Measurements from ENCODE around the gene MGAT3. TPM values are rescaled to one million over a fixed set of nuclear protein-coding genes. Genes with fewer than 3 reads are reported as not detected.
A peak's percentile ranks its signal among the peaks of the same experiment; 100 is the strongest.
"Not testable (repeated sequence)": the region's sequence is repeated elsewhere in the genome, so short reads cannot be mapped to it uniquely, and the experiment has no call there.

MGAT3 gene, protein sequence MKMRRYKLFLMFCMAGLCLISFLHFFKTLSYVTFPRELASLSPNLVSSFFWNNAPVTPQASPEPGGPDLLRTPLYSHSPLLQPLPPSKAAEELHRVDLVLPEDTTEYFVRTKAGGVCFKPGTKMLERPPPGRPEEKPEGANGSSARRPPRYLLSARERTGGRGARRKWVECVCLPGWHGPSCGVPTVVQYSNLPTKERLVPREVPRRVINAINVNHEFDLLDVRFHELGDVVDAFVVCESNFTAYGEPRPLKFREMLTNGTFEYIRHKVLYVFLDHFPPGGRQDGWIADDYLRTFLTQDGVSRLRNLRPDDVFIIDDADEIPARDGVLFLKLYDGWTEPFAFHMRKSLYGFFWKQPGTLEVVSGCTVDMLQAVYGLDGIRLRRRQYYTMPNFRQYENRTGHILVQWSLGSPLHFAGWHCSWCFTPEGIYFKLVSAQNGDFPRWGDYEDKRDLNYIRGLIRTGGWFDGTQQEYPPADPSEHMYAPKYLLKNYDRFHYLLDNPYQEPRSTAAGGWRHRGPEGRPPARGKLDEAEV
- 1.6 TPM for polyA plus RNA-seq (2013)

DNA sequence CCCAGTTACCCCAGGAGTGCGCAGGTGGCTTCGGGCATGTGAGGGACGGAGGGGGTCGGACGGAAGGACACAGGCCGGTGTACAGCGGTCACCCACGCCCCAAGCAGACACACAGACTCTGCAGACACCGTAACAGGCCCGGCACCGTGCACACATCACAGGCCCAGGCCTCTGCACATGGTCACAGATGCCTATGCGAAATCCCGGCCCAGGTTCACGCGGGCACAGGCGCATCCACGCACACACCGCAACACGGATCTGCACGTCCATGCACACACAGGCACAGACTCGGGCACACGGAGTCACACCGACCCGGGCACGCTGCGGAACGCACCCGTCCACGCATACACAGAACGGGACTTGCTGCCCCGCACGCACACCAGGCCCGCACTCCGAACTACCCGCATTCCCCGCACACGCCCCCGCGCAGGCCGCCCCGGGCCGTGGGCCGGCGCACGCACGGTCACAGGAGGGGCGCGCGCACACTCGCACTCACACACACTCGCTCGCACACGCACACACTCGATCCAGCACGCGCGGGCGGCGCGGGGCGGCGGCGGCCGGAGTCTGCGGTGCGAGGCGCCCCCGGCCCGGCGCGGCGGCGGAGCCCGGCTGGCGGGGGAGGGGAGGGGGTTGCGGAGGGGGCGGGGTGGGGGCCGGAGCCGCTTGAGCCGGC lies at the start of gene MGAT3:
Gene MGAT3, plus strand, starts transcription at position 491 of the 676 bp plus-strand sequence. CDS start 30,336 bp downstream, outside the sequence.
- DNase-seq = peak in 2 of 3 donors; percentile 31 to 39
- Histone ChIP-seq H3K4me1 (ENCODE audit: control extremely low read depth in 1 of 4, control insufficient read depth in 4 of 4, insufficient read depth in 4 of 4, low read length in 3 of 4) (peaks cover 0 to 75% (median 31%) of the 10 kb centered on the region in 4 experiments), H3K9me3 (ENCODE audit: control extremely low read depth in 1 of 5, control insufficient read depth in 4 of 5, insufficient read depth in 2 of 5, low read depth in 1 of 5, low read length in 4 of 5) (no peaks in the 10 kb centered on the region), H3K4me3 (ENCODE audit: control insufficient read depth in 1 of 7, extremely low read depth in 1 of 7, insufficient read depth in 4 of 7, low read depth in 2 of 7, low read length in 6 of 7) (peak within 1 kb of the TSS in 5 of 7 experiments; percentile 58 to 73 (median 63)), H3K36me3 (ENCODE audit: control insufficient read depth in 4 of 4, insufficient read depth in 4 of 4, low read length in 3 of 4) (peaks cover 0 to 10% (median 0%) of the 10 kb centered on the region in 4 experiments), H3K27me3 (replicated peaks in 2 of 5; ENCODE audit: control insufficient read depth in 4 of 5, insufficient read depth in 5 of 5, low read length in 4 of 5) (peaks cover 0 to 21% (median 8%) of the 10 kb centered on the region in 5 experiments), H3K27ac (ENCODE audit: insufficient read depth in 1 of 2, low read depth in 1 of 2, low read length in 2 of 2, poor library complexity in 1 of 2, severe bottlenecking in 2 of 2) (no peak within 1 kb of the TSS)
- CTCF ChIA-PET = no interaction called here
- WGBS (ENCODE audit: insufficient coverage) = 62% methylated on average over 37 of the region's 80 CpGs
- POLR2A ChIA-PET = no interaction called here

GRCh38 chr22:39408173-39408572 lies 48.6 kb upstream of the MGAT3 start:
- POLR2A ChIA-PET = interaction anchor here (0.7 kb wide), 1 partner anchor 890 kb away, joined by 3 read pairs; no protein-coding TSS in a partner anchor

GRCh38 chr22:39408807-39409206 lies 48.0 kb upstream of the MGAT3 start:
- POLR2A ChIA-PET = no interaction called here
- no peaks in the 10 kb centered on the region for H3K27me3 ChIP-seq (replicated peaks in 2 of 5; ENCODE audit: control insufficient read depth in 4 of 5, insufficient read depth in 5 of 5, low read length in 4 of 5)
- DNase-seq = no peak
- CTCF ChIA-PET = no interaction called here
- H3K36me3 ChIP-seq (ENCODE audit: control insufficient read depth in 4 of 4, insufficient read depth in 4 of 4, low read length in 3 of 4) = peaks cover 6 to 22% (median 10%) of the 10 kb centered on the region in 4 experiments
- peaks cover 6 to 44% (median 22%) of the 10 kb centered on the region in 4 experiments for H3K4me1 ChIP-seq (ENCODE audit: control extremely low read depth in 1 of 4, control insufficient read depth in 4 of 4, insufficient read depth in 4 of 4, low read length in 3 of 4)
- no peak overlapping the region for H3K4me3 ChIP-seq (ENCODE audit: control insufficient read depth in 1 of 7, extremely low read depth in 1 of 7, insufficient read depth in 4 of 7, low read depth in 2 of 7, low read length in 6 of 7)
- no CpG with 5 or more reads among the region's 1 CpG for WGBS (ENCODE audit: insufficient coverage)
- no peaks in the 10 kb centered on the region for H3K9me3 ChIP-seq (ENCODE audit: control extremely low read depth in 1 of 5, control insufficient read depth in 4 of 5, insufficient read depth in 2 of 5, low read depth in 1 of 5, low read length in 4 of 5)
- no peak overlapping the region for H3K27ac ChIP-seq (ENCODE audit: insufficient read depth in 1 of 2, low read depth in 1 of 2, low read length in 2 of 2, poor library complexity in 1 of 2, severe bottlenecking in 2 of 2)

More at GRCh38 chr22:39408173-39408572, 48.6 kb upstream of the MGAT3 start:
- H3K9me3 ChIP-seq (ENCODE audit: control extremely low read depth in 1 of 5, control insufficient read depth in 4 of 5, insufficient read depth in 2 of 5, low read depth in 1 of 5, low read length in 4 of 5) = no peaks in the 10 kb centered on the region
- H3K27me3 ChIP-seq (replicated peaks in 2 of 5; ENCODE audit: control insufficient read depth in 4 of 5, insufficient read depth in 5 of 5, low read length in 4 of 5) = no peaks in the 10 kb centered on the region
- peaks cover 6 to 38% (median 17%) of the 10 kb centered on the region in 4 experiments for H3K4me1 ChIP-seq (ENCODE audit: control extremely low read depth in 1 of 4, control insufficient read depth in 4 of 4, insufficient read depth in 4 of 4, low read length in 3 of 4)
- 96% methylated on average over 11 of the region's 11 CpGs for WGBS (ENCODE audit: insufficient coverage)
- no peak overlapping the region for H3K4me3 ChIP-seq (ENCODE audit: control insufficient read depth in 1 of 7, extremely low read depth in 1 of 7, insufficient read depth in 4 of 7, low read depth in 2 of 7, low read length in 6 of 7)
- no peak for DNase-seq
- CTCF ChIA-PET = no interaction called here
- no peak overlapping the region for H3K27ac ChIP-seq (ENCODE audit: insufficient read depth in 1 of 2, low read depth in 1 of 2, low read length in 2 of 2, poor library complexity in 1 of 2, severe bottlenecking in 2 of 2)
- peaks cover 6 to 25% (median 10%) of the 10 kb centered on the region in 4 experiments for H3K36me3 ChIP-seq (ENCODE audit: control insufficient read depth in 4 of 4, insufficient read depth in 4 of 4, low read length in 3 of 4)

- Histone ChIP-seq H3K27me3 (replicated peaks in 2 of 5; ENCODE audit: control insufficient read depth in 4 of 5, insufficient read depth in 5 of 5, low read length in 4 of 5) (no peaks in the 10 kb centered on the region), H3K27ac (ENCODE audit: insufficient read depth in 1 of 2, low read depth in 1 of 2, low read length in 2 of 2, poor library complexity in 1 of 2, severe bottlenecking in 2 of 2) (no peak overlapping the region), H3K9me3 (ENCODE audit: control extremely low read depth in 1 of 5, control insufficient read depth in 4 of 5, insufficient read depth in 2 of 5, low read depth in 1 of 5, low read length in 4 of 5) (no peaks in the 10 kb centered on the region), H3K4me3 (ENCODE audit: control insufficient read depth in 1 of 7, extremely low read depth in 1 of 7, insufficient read depth in 4 of 7, low read depth in 2 of 7, low read length in 6 of 7) (no peak overlapping the region), H3K36me3 (ENCODE audit: control insufficient read depth in 4 of 4, insufficient read depth in 4 of 4, low read length in 3 of 4) (peaks cover 6 to 22% (median 8%) of the 10 kb centered on the region in 4 experiments), H3K4me1 (ENCODE audit: control extremely low read depth in 1 of 4, control insufficient read depth in 4 of 4, insufficient read depth in 4 of 4, low read length in 3 of 4) (peaks cover 6 to 52% (median 24%) of the 10 kb centered on the region in 4 experiments)
- no peak for DNase-seq
- WGBS (ENCODE audit: insufficient coverage) = 98% methylated on average over 8 of the region's 11 CpGs
- ChIA-PET POLR2A (no interaction called here), CTCF (interaction anchor here (2.5 kb wide), 1 partner anchor 66 kb away, joined by 9 read pairs; no protein-coding TSS in a partner anchor)
Observed at GRCh38 chr22:39409516-39410029, 47.2 kb upstream of the MGAT3 start.

DNA sequence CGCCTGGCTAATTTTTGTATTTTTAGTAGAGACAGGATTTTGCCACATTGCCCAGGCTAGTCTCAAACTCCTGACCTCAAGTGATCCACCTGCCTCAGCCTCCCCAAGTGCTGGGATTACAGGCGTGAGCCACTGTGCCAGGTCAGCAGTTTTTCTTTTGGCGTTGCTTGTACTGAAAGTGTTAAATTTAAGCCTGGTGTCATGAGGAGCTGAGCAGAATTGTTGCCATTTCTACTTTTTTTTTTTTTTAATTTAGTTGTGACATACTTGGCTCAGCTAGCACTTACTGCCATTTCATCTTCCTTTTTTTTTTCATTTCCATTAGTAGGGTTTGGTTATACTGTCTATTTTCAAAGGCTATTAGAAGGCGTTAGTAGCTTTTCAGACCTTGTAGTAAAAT lies 46.5 kb upstream of the MGAT3 start:
- peaks cover 6 to 52% (median 24%) of the 10 kb centered on the region in 4 experiments for H3K4me1 ChIP-seq (ENCODE audit: control extremely low read depth in 1 of 4, control insufficient read depth in 4 of 4, insufficient read depth in 4 of 4, low read length in 3 of 4)
- ChIA-PET POLR2A (no interaction called here), CTCF (interaction anchor here (0.9 to 2.5 kb wide), 3 partner anchors 9 to 67 kb away, joined by 3 to 9 read pairs (median 4); no protein-coding TSS in a partner anchor)
- DNase-seq = peak in 2 of 3 donors; percentile 18 to 30
- no peaks in the 10 kb centered on the region for H3K9me3 ChIP-seq (ENCODE audit: control extremely low read depth in 1 of 5, control insufficient read depth in 4 of 5, insufficient read depth in 2 of 5, low read depth in 1 of 5, low read length in 4 of 5)
- H3K27me3 ChIP-seq (replicated peaks in 2 of 5; ENCODE audit: control insufficient read depth in 4 of 5, insufficient read depth in 5 of 5, low read length in 4 of 5) = no peaks in the 10 kb centered on the region
- no peak overlapping the region for H3K27ac ChIP-seq (ENCODE audit: insufficient read depth in 1 of 2, low read depth in 1 of 2, low read length in 2 of 2, poor library complexity in 1 of 2, severe bottlenecking in 2 of 2)
- H3K4me3 ChIP-seq (ENCODE audit: control insufficient read depth in 1 of 7, extremely low read depth in 1 of 7, insufficient read depth in 4 of 7, low read depth in 2 of 7, low read length in 6 of 7) = no peak overlapping the region
- peaks cover 4 to 19% (median 12%) of the 10 kb centered on the region in 4 experiments for H3K36me3 ChIP-seq (ENCODE audit: control insufficient read depth in 4 of 4, insufficient read depth in 4 of 4, low read length in 3 of 4)
- WGBS (ENCODE audit: insufficient coverage) = 100% methylated on average over 3 of the region's 4 CpGs

DNA sequence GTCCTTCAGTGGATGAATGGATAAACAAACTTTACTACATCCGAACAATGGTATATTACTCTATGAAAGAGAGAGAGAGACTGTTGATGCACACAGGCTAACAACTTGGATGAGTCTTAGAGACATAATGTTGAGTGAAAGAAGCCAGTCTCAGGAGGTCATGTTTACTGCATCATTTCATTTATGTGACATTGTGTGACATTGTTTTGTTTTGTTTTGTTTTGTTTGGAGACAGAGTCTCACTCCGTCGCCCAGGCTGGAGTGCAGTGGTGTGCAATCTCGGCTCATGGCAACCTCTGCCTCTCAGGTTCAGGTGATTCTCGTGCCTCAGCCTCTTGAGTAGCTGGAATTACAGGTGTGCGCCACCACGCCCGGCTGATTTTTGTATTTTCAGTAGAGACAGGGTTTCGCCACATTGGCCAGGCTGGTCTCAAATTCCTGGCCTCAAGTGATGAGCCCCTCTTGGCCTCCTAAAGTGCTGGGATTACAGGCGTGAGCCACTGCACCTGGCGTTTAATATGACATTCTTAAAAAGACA lies 44.9 kb upstream of the MGAT3 start:
- Histone ChIP-seq H3K4me3 (ENCODE audit: control insufficient read depth in 1 of 7, extremely low read depth in 1 of 7, insufficient read depth in 4 of 7, low read depth in 2 of 7, low read length in 6 of 7) (peak overlapping the region in 3 of 7 experiments; percentile 1 to 43 (median 41)), H3K36me3 (ENCODE audit: control insufficient read depth in 4 of 4, insufficient read depth in 4 of 4, low read length in 3 of 4) (peaks cover 12 to 29% (median 18%) of the 10 kb centered on the region in 4 experiments), H3K4me1 (ENCODE audit: control extremely low read depth in 1 of 4, control insufficient read depth in 4 of 4, insufficient read depth in 4 of 4, low read length in 3 of 4) (peaks cover 6 to 52% (median 24%) of the 10 kb centered on the region in 4 experiments)
- not testable (repeated sequence) for H3K27me3 ChIP-seq (replicated peaks in 2 of 5; ENCODE audit: control insufficient read depth in 4 of 5, insufficient read depth in 5 of 5, low read length in 4 of 5); H3K9me3 ChIP-seq (ENCODE audit: control extremely low read depth in 1 of 5, control insufficient read depth in 4 of 5, insufficient read depth in 2 of 5, low read depth in 1 of 5, low read length in 4 of 5); DNase-seq; H3K27ac ChIP-seq (ENCODE audit: insufficient read depth in 1 of 2, low read depth in 1 of 2, low read length in 2 of 2, poor library complexity in 1 of 2, severe bottlenecking in 2 of 2)
- 97% methylated on average over 9 of the region's 11 CpGs for WGBS (ENCODE audit: insufficient coverage)
- ChIA-PET POLR2A (interaction anchor here (0.6 to 1.3 kb wide), 2 partner anchors 12 to 40 kb away, joined by 3 to 6 read pairs; partner anchors contain the start of gene TAB1), CTCF (interaction anchor here (0.8 to 2.5 kb wide), 4 partner anchors 9 to 84 kb away, joined by 3 to 9 read pairs (median 4); no protein-coding TSS in a partner anchor)
